HL-60 (cell line): Measurements from ENCODE around the gene GOLGB1.

Experiments
- DNase-seq, 2 experiments: peaks; one replicate each; pipeline ENCODE4 v3.0.0-alpha.2; 2010 to 2020; ENCODE audit warnings: low read depth in 1 of 2, low spot score in 1 of 2
- H3K27ac ChIP-seq: fragments of 250-450 bp; sonication (Bioruptor Pico); replicated peaks from 2 replicates; pipeline ENCODE4 v1.5.1; 2020; ENCODE audit warnings: mild to moderate bottlenecking, moderate library complexity
- H3K27me3 ChIP-seq: fragments of 250-450 bp; sonication (Bioruptor Pico); 2 replicates; pipeline ENCODE4 v1.5.1; 2021; ENCODE audit warnings: mild to moderate bottlenecking, moderate library complexity; ENCODE audit not compliant: insufficient read depth, poor library complexity, severe bottlenecking
- H3K4me3 ChIP-seq: replicated peaks from 2 replicates; pipeline ENCODE4 v1.5.1; 2011; ENCODE audit warnings: mild to moderate bottlenecking, control low read depth, low read length; ENCODE audit not compliant: insufficient read depth
- CTCF ChIP-seq: IDR thresholded peaks from one replicate; pipeline ENCODE4 v1.5.1; 2011; ENCODE audit warnings: low read length, control low read depth, inconsistent platforms; ENCODE audit not compliant: insufficient read depth
- GABPA ChIP-seq: IDR thresholded peaks from 2 replicates; pipeline ENCODE4 v1.6.1; 2012; ENCODE audit warnings: low read depth
- POLR2AphosphoS5 ChIP-seq: IDR thresholded peaks from 2 replicates; pipeline ENCODE4 v1.6.1; 2012; ENCODE audit warnings: low read depth
- SPI1 ChIP-seq: IDR thresholded peaks from 2 replicates; pipeline ENCODE4 v1.6.1; 2012; ENCODE audit warnings: low read depth, mild to moderate bottlenecking, borderline replicate concordance
- TF ChIP-seq, protein P1 (sequence below): IDR thresholded peaks from 2 replicates; pipeline ENCODE4 v1.6.1; 2012; ENCODE audit warnings: low read depth; ENCODE audit not compliant: insufficient replicate concordance

Gene GOLGB1

DNA sequence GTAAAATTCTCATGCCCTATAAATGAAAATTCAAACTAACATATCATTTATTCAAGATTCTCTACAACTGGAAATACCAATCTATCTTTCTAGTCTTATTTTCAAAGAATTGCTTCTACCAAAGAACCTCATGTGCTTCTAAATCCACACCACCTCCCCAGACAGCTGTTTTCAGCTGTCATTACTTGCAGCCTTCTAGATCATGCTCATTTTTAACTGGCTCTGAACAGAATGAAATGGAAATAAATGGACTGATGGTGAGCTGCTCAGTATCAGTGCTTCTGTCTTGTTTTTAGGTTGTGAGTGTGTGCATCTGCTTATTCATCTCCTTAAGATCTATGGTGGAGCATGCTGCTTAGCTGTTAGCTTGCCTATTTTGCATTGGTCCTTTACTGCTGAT, 29.4 kb downstream of the GOLGB1 start:
- Histone ChIP-seq H3K27me3 (no peaks in the 10 kb centered on the region), H3K27ac (no peak overlapping the region), H3K4me3 (no peak overlapping the region)
- TF ChIP-seq CTCF (no peak), GABPA (no peak), POLR2AphosphoS5 (no peak), SPI1 (no peak)
- DNase-seq = no peak

DNA sequence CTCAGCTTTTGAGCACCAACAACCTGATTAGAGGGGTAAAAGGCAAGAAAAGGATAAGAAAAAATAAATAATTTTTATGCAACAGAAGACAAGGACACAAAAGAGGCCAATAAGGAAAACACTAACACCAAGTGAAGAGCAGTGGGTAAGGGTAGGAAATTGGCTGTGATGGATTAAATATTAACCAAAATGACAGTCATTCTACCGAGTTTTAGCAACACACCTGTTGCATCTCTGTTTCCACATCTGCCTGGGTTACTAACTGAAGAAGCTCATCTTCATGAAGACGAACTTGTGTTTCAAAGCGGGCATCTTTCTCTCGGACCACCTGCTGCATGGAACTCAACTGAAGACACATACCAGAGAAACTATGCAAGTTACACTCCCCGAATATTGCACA, 30.1 kb downstream of the GOLGB1 start:
- Histone ChIP-seq H3K27ac (no peak overlapping the region), H3K27me3 (no peaks in the 10 kb centered on the region), H3K4me3 (no peak overlapping the region)
- DNase-seq = no peak
- TF ChIP-seq GABPA (no peak), CTCF (no peak), SPI1 (no peak), POLR2AphosphoS5 (no peak)
- TF ChIP-seq, protein P1, sequence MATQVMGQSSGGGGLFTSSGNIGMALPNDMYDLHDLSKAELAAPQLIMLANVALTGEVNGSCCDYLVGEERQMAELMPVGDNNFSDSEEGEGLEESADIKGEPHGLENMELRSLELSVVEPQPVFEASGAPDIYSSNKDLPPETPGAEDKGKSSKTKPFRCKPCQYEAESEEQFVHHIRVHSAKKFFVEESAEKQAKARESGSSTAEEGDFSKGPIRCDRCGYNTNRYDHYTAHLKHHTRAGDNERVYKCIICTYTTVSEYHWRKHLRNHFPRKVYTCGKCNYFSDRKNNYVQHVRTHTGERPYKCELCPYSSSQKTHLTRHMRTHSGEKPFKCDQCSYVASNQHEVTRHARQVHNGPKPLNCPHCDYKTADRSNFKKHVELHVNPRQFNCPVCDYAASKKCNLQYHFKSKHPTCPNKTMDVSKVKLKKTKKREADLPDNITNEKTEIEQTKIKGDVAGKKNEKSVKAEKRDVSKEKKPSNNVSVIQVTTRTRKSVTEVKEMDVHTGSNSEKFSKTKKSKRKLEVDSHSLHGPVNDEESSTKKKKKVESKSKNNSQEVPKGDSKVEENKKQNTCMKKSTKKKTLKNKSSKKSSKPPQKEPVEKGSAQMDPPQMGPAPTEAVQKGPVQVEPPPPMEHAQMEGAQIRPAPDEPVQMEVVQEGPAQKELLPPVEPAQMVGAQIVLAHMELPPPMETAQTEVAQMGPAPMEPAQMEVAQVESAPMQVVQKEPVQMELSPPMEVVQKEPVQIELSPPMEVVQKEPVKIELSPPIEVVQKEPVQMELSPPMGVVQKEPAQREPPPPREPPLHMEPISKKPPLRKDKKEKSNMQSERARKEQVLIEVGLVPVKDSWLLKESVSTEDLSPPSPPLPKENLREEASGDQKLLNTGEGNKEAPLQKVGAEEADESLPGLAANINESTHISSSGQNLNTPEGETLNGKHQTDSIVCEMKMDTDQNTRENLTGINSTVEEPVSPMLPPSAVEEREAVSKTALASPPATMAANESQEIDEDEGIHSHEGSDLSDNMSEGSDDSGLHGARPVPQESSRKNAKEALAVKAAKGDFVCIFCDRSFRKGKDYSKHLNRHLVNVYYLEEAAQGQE = no peak

DNA sequence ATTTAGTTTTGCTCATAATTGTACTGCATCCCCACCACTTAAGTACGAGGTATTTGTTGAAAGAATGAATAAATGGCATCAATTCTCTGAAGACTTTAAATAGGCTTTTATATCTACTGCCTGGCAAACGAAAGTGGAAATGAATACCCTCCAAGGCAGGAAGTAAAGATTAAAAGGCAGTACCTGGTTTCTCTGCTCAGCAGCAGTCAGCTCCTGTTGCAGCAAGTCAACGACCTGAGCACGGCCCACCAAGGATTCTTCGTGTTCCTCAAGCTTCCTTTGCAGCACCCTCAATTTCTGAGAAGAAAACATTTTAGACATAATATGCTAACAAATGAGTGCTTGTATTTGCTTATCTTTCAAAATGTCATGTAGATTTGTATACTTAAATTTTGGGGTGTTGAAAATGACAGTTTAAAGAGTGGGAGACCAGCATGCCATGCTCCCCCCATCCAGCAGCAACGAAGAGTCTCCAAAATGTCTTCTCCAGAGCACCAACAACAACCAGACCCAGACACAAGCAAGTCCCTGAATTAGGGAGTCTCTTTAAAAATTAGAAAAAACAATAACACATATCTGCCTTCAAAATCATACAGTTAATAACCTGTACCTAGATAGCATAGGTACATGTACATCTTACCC, 31.2 kb downstream of the GOLGB1 start:
- no peak overlapping the region for H3K4me3 ChIP-seq
- no peaks in the 10 kb centered on the region for H3K27me3 ChIP-seq
- TF ChIP-seq, protein P1 = no peak
- TF ChIP-seq GABPA (no peak), SPI1 (no peak), POLR2AphosphoS5 (no peak), CTCF (no peak)
- no peak for DNase-seq
- no peak overlapping the region for H3K27ac ChIP-seq

DNA sequence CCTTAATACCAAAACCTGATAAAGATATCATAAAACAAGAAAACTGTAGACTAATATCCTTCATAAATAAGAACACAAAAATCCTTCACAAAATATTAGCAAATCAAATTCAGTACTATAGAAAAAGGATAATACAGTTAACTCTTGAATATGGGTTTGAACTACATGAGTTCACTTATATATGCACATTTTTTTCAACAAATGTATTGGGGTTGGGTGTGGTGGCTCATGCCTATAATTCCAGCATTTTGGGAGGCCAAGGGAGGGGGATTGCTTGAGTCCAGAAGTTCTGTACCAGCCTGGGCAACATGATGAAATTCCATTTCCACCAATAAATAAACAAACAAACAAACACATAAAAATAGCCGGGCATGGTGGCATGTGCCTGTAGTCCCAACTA, 39.2 kb downstream of the GOLGB1 start:
- TF ChIP-seq POLR2AphosphoS5 = no peak
- TF ChIP-seq SPI1 = no peak
- no peak for TF ChIP-seq CTCF
- TF ChIP-seq, protein P1 = no peak
- TF ChIP-seq GABPA = no peak

More for the DNA sequence above, 39.2 kb downstream of the GOLGB1 start:
- no peak for DNase-seq
- no peaks in the 10 kb centered on the region for H3K27me3 ChIP-seq
- no peak overlapping the region for H3K4me3 ChIP-seq
- no peak overlapping the region for H3K27ac ChIP-seq
